Lower leg skin (tissue), 4 donors: Measurements from ENCODE around the gene MPRIP. TPM values are rescaled to one million over a fixed set of nuclear protein-coding genes. Genes with fewer than 3 reads are reported as not detected.

Source experiments
- DNase-seq, 2 donors: peaks; one replicate each; pipeline ENCODE4 v3.0.0-alpha.2; 2019; ENCODE audit warnings: low spot score in 2 of 2
- H3K4me3 ChIP-seq: fragments of 200-600 bp; sonication (generic); 2 replicates; pipeline ENCODE4 v1.5.1; 2017; ENCODE audit warnings: mild to moderate bottlenecking, low read depth; ENCODE audit not compliant: poor library complexity, severe bottlenecking
- POLR2A ChIP-seq, 2 donors: fragments of 450-650 bp; IDR thresholded peaks; one replicate each; pipeline ENCODE4 v1.6.1; 2016 to 2017; ENCODE audit warnings: antibody characterized with exemption in 2 of 2, mild to moderate bottlenecking in 1 of 2, moderate library complexity in 1 of 2
- WGBS, 2 donors: methylation state at CpG; one replicate each; pipeline ENCODE4 v1.1.5; 2018; 5-methylcytosine and 5-hydroxymethylcytosine counted together
- intact Hi-C: fragments of 100-400 bp; cut with DNase I; formaldehyde crosslinking; loops from one replicate; pipeline ENCODE4 v1.15.0; 2023; ENCODE audit warnings: low total_unique reads
- total RNA-seq, 4 donors: library from RNA; depleted of rRNA; stranded (reverse); fragments of >200 nt; gene quantifications; one replicate each; pipeline ENCODE4 v1.1.0, GENCODE V29; 2016
- TF ChIP-seq, protein P1 (sequence below), 3 donors: fragments of 450-650 bp; IDR thresholded peaks; one replicate each; pipeline ENCODE4 v1.5.1; 2016; ENCODE audit warnings: antibody characterized with exemption in 3 of 3, mild to moderate bottlenecking in 3 of 3, moderate library complexity in 2 of 3

Gene MPRIP
- total RNA-seq, 4 donors from 2014 or later, result 128 to 217 (median 141) TPM

DNA sequence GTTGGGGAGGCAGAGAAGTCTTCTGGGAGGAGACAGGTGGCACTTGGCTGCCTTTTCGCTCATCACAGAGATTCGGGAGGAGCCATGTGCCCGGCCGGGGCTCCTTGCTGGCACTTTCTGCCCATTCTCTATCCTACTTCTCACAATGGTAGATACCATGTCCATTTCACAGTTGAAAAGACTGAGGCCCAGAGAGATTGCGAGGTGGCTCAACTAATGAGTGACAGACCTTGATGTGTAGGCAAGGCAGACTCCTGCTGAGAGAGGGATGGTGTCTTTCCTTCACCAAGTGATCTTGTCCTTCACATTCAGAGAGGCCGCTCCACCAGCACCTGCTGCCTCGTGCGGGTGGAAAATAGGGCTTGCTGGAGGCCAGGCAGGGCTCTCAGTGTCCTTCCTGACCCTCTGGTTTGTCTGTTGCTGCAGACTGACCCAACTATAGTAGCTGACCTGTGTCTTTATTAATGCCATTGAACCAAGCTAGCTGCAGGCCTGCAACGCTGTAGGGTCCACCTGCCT lies 42.1 kb downstream of the MPRIP start:
- no peak overlapping the region for H3K4me3 ChIP-seq
- TF ChIP-seq, protein P1, sequence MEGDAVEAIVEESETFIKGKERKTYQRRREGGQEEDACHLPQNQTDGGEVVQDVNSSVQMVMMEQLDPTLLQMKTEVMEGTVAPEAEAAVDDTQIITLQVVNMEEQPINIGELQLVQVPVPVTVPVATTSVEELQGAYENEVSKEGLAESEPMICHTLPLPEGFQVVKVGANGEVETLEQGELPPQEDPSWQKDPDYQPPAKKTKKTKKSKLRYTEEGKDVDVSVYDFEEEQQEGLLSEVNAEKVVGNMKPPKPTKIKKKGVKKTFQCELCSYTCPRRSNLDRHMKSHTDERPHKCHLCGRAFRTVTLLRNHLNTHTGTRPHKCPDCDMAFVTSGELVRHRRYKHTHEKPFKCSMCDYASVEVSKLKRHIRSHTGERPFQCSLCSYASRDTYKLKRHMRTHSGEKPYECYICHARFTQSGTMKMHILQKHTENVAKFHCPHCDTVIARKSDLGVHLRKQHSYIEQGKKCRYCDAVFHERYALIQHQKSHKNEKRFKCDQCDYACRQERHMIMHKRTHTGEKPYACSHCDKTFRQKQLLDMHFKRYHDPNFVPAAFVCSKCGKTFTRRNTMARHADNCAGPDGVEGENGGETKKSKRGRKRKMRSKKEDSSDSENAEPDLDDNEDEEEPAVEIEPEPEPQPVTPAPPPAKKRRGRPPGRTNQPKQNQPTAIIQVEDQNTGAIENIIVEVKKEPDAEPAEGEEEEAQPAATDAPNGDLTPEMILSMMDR (IDR thresholded peaks at IDR 0.05), result no peak
- TF ChIP-seq POLR2A (IDR thresholded peaks at IDR 0.05), result no peak
- intact Hi-C loops, result no loop called here
- 95 to 96% methylated on average over 9 of the region's 9 CpGs for WGBS, 2 donors
- peak in 1 of 2 donors; percentile 56 for DNase-seq

DNA sequence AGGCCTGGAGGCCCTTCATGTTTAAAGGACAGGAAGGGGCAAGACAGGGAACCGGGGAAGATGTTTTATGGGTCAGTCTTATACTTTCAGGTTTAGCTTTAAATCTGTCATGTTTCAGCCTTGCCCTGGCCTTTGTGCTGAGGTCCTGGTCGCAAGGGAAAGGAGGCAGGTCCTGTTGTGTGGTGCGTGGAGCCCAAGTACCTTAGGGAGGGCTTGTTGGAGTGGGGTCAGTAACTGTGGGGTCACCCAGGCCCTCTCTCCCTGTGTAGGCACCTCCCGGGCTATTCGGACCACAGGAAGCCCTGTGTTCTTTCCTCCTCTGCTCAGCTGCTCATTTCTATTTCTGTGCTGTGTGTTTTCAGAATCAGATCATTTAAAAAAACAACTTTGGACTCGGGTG lies 42.7 kb downstream of the MPRIP start:
- intact Hi-C loops, result no loop called here
- H3K4me3 ChIP-seq, result no peak overlapping the region
- TF ChIP-seq, protein P1 (IDR thresholded peaks at IDR 0.05), result no peak
- peak in 1 of 2 donors; percentile 52 for DNase-seq
- 83 to 89% methylated on average over 6 of the region's 6 CpGs for WGBS, 2 donors

DNA sequence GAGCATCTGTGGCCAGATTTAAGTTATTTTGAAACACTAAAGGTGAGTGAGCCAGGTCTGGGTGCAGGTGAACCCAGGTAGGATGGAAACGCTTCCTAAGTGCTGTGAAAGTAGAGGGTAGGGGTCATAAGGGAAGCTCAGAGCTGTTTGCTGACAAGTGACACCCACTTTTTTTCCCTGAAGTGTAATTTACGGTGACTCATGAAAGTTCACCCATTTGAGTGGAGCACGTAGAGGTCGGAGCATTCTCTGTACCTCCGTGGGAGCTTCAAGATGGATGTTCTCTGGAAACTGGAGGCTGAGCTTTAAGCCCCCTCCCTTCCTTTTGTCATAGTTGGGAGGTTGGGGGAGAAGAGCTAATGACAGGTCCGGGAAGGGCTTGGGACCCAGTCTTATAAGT lies 44.3 kb downstream of the MPRIP start:
- no peak overlapping the region for H3K4me3 ChIP-seq
- no peak for TF ChIP-seq POLR2A (IDR thresholded peaks at IDR 0.05)
- TF ChIP-seq, protein P1 (IDR thresholded peaks at IDR 0.05), result no peak
- intact Hi-C loops, result no loop called here
- DNase-seq, result peak in 1 of 2 donors; percentile 53
- 92 to 94% methylated on average over 6 of the region's 6 CpGs for WGBS, 2 donors

DNA sequence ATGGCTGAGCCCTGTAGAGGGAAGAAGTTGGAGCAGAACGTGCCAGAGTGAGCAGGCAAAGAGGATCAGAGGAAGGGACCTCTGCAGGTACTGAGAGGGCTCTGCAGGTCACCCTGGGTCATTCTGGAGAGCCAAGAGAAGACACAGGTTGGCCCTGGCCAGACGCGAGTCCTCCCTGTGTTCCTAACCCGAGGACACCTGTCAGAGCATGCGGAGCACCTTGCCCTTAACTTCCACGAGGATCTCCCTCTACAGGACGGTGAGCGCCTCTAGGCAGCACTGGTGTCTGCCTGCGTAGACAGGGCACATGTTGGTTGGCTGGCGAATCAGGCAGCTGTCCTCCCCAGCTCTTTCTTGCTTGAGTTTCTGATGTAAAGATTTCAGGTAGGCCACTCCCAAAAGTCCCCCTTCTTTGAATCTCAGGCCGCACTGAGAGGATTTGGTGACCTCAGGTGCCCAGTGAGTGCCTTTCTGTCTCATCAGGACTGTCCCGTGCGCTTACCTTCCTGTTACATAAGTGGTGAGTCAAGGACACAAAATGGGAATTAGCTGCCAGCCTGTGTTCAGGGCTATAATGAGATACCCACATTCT lies 45.3 kb downstream of the MPRIP start:
- H3K4me3 ChIP-seq, result no peak overlapping the region
- intact Hi-C loops, result no loop called here
- TF ChIP-seq, protein P1 (IDR thresholded peaks at IDR 0.05), result no peak
- no peak for TF ChIP-seq POLR2A (IDR thresholded peaks at IDR 0.05)
- DNase-seq, result peak in 1 of 2 donors; percentile 80
- 55 to 56% methylated on average over 13 of the region's 13 CpGs for WGBS, 2 donors

DNA sequence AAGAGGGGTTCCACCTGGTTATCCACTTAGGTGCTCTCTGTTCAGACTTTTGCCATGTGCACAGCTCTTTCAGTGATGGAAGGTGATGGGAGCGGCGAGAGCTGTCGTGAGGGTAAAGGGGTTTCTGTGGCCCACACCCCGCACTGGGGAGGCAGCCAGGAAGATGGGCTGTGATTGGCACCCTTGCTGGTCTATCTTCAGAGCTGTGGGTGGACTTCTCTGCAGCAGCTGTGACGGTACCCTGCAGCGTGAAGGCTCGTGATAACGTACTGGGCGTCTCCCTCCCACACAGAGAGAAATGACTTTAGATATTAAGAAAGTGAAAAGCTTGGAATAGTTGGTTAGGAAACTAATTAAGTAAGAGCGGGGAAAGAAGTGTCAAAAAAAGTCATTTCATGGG lies 45.8 kb downstream of the MPRIP start:
- intact Hi-C loops, result no loop called here
- peak in 1 of 2 donors; percentile 65 for DNase-seq
- 41 to 54% methylated on average over 10 of the region's 10 CpGs for WGBS, 2 donors

More for the DNA sequence above, 45.8 kb downstream of the MPRIP start:
- no peak overlapping the region for H3K4me3 ChIP-seq
- TF ChIP-seq POLR2A (IDR thresholded peaks at IDR 0.05), result no peak
- TF ChIP-seq, protein P1 (IDR thresholded peaks at IDR 0.05), result no peak
